SK-N-SH (cell line): ENCODE measurements around the gene KIF25.

Source experiments
- EP300 ChIP-seq, 2 experiments: IDR thresholded peaks; 2 replicates each; pipeline versions ENCODE4 v1.4.0 to v1.6.1; 2012; ENCODE audit warnings: borderline replicate concordance in 1 of 2, low read depth in 1 of 2, low read length in 1 of 2
- FOXM1 ChIP-seq: IDR thresholded peaks from 2 replicates; pipeline ENCODE4 v1.4.0; 2012; ENCODE audit warnings: low read depth, mild to moderate bottlenecking
- POLR2AphosphoS5 ChIP-seq: IDR thresholded peaks from 2 replicates; pipeline ENCODE4 v1.6.1; 2012; ENCODE audit warnings: low read depth, low read length
- RAD21 ChIP-seq: IDR thresholded peaks from 2 replicates; pipeline ENCODE4 v1.6.1; 2012; ENCODE audit warnings: mild to moderate bottlenecking, low read length
- TCF12 ChIP-seq: IDR thresholded peaks from 2 replicates; pipeline ENCODE4 v1.4.0; 2012
- TF ChIP-seq, protein P1 (sequence below): IDR thresholded peaks from 2 replicates; pipeline ENCODE4; 2012
- TF ChIP-seq, protein P2 (sequence below): fragments of 200-600 bp; sonication (generic); IDR thresholded peaks from 2 replicates; pipeline ENCODE4 v1.6.1; 2017; ENCODE audit warnings: antibody characterized with exemption, mild to moderate bottlenecking, moderate library complexity
- TF ChIP-seq, protein P3 (sequence below): fragments of 150-350 bp; IDR thresholded peaks from 2 replicates; pipeline ENCODE4 v1.6.1; 2016; ENCODE audit warnings: mild to moderate bottlenecking, low read depth, low read length

DNA sequence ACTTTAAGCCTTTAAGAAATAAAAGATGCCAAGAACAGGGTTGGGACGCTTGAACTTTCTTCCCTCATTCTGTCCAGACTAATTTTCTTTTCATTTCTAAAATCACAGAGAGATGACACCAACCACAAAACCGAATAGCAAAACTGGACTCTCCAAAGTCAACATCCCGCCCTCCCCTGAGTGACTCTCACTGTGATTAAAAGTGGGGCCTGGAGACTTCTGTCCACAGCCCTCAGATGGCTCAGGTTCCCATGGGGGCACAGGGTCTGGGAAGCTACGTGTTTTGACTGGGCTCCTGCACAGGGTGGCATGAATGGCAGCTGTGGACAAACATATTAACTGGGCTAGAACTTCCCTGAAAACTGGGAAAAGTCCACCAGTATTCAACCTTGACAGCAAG is 75.3 kb downstream of the KIF25 start:
- TF ChIP-seq, protein P1, sequence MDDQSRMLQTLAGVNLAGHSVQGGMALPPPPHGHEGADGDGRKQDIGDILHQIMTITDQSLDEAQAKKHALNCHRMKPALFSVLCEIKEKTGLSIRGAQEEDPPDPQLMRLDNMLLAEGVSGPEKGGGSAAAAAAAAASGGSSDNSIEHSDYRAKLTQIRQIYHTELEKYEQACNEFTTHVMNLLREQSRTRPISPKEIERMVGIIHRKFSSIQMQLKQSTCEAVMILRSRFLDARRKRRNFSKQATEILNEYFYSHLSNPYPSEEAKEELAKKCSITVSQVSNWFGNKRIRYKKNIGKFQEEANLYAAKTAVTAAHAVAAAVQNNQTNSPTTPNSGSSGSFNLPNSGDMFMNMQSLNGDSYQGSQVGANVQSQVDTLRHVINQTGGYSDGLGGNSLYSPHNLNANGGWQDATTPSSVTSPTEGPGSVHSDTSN = no peak
- TF ChIP-seq EP300 (IDR thresholded peaks at IDR 0.05; ENCODE audit: borderline replicate concordance in 1 of 2, low read depth in 1 of 2, low read length in 1 of 2) (no peak), POLR2AphosphoS5 (no peak), TCF12 (no peak), FOXM1 (no peak), RAD21 (no peak)
- TF ChIP-seq, protein P2, sequence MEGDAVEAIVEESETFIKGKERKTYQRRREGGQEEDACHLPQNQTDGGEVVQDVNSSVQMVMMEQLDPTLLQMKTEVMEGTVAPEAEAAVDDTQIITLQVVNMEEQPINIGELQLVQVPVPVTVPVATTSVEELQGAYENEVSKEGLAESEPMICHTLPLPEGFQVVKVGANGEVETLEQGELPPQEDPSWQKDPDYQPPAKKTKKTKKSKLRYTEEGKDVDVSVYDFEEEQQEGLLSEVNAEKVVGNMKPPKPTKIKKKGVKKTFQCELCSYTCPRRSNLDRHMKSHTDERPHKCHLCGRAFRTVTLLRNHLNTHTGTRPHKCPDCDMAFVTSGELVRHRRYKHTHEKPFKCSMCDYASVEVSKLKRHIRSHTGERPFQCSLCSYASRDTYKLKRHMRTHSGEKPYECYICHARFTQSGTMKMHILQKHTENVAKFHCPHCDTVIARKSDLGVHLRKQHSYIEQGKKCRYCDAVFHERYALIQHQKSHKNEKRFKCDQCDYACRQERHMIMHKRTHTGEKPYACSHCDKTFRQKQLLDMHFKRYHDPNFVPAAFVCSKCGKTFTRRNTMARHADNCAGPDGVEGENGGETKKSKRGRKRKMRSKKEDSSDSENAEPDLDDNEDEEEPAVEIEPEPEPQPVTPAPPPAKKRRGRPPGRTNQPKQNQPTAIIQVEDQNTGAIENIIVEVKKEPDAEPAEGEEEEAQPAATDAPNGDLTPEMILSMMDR = no peak
- TF ChIP-seq, protein P3, sequence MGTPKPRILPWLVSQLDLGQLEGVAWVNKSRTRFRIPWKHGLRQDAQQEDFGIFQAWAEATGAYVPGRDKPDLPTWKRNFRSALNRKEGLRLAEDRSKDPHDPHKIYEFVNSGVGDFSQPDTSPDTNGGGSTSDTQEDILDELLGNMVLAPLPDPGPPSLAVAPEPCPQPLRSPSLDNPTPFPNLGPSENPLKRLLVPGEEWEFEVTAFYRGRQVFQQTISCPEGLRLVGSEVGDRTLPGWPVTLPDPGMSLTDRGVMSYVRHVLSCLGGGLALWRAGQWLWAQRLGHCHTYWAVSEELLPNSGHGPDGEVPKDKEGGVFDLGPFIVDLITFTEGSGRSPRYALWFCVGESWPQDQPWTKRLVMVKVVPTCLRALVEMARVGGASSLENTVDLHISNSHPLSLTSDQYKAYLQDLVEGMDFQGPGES = no peak
